H4 (cell line): ENCODE measurements around the gene TAF3. TPM values are rescaled to one million over a fixed set of nuclear protein-coding genes. Genes with fewer than 3 reads are reported as not detected.

ENCODE experiments used
- DNase-seq: peaks from one replicate; pipeline ENCODE4 v3.0.0-alpha.2; 2015; ENCODE audit warnings: low spot score
- total RNA-seq: library from RNA; depleted of rRNA; stranded (reverse); fragments of >200 nt; shearing (Covaris generic); gene quantifications from 2 replicates; pipeline ENCODE4 v1.2.3, GENCODE V29; 2014

TAF3 gene
- total RNA-seq, 1 experiment from 2014 or later = 2.0 TPM

DNA sequence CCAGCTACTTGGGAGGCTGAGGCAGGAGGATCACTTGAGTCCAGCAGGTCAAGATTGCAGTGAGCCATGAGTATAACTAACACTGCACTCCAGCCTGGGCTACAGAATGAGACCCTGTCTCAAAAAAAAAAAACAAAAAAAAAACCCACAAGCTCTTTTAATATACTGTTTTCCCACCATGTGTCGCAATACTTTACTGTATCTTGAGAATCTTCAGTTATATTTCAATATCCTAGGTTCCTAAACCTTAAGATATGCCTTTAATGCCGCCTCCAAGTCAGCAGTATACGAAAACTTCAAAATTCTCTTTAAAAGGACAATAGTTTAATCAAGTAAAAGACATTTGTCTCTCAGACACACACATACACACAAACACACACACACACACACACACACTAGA lies 62.8 kb downstream of the TAF3 start:
- DNase-seq = no peak

DNA sequence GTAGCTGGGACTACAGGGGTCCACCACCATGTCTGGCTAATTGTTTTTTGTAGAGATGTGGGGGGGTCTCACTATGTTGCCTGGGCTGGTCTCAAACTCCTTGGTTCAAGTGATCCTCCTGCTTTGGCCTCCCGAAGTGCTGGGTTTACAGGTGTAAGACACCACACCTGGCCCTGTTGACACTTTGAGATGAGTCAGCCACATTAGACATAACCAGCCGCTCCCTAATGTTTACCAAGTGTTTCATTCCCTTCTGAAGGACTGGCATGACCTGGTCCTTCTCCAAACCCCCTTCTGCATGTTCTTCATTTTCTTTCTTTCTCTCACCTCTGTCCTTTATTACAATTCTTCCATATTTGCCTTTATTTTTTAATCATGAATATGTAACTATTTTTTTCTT lies 67.8 kb downstream of the TAF3 start:
- no peak for DNase-seq

DNA sequence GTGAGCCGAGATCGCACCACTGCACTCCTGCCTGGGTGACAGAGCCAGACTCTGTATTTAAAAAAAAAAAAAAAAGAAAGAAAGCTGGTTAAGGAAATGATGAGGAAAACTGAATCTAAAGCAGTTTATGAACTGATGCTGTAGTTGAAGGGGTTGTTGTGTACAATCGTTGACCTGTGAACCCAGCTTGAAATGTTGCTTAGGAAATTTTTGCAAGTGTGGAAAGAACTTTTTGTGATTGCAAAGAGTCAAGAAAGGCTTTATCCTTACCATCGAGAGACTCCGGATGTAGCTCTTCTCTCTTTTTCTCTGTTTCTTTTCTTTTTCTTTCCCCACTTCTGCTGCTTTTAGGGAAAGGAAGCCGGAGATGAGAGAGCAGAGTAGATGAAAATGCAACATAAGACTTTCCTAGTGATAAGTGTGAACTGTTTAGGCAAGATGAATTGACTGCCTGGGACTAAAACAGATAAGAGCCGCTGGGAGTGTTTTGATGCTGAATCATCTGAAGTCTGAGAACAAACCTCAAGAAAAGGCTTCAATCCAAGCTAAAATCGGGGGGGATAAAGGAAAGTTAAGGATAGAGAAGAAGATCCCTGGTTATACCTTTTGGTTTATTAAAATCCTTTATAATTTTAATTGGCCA lies 69.0 kb downstream of the TAF3 start:
- no peak for DNase-seq

DNA sequence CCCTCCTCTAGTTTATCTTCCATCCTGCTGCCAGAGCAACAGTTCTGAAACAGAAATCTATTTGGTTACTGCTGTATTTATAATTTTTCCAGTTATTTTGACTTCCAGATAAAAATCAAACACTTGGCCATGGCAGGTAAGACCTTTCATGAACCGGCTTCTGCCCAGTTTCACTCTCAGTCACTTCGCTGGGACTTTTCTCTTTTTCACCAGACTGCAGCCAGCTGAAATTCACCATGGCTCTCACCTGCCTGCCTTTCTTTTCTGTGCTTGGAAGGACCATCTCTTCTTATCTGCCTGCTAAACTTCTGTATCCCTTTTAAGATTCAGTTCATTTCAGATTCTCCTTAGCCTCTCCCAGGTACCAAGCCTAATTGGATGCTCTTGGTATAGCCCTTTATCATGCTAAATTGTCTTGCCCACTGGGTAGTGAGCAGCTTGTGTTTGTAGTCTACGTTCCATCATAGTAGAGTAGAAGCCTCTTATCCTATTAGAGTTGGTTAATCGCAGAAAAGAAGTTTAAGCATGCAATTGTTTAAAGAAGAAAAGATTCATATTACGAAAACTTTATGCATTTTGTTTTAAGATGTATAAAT lies 71.7 kb downstream of the TAF3 start:
- no peak for DNase-seq

DNA sequence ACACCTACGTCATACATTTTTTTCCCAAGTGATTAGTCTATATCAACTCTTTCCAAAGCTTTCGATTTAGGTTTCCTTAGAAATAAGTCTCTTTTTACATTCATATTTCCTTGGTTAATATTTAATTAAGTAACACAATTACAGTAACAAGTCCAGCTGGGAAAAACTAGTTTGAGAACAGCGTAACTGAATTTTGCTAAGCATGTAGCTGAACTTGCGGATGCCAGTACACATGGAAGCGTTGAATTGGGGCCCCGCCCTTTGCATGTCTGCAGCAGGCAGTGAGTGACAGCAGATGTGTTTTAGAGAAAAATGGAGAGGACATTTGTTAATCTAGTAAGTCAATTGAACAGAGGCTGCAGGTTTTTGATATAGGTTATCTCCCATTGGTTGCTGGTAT lies 72.5 kb downstream of the TAF3 start:
- DNase-seq = no peak

DNA sequence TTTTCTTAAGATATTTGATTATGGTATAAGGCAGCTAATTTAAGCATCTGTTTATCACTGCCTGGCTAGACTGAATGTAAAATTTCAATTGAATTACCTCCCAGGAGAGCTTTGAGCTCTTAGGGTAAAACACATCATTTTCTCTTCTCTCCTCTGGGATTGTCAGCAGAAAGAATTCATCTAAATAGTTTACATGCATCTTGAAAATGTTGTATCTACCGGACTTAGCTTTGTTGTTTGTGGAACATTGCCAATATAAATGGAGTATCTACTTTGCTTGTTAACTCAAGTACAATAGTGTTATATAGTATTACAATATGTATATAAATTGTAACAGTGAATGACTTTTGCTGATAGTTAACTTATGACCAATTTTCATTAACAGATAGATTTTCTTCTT lies 73.3 kb downstream of the TAF3 start:
- no peak for DNase-seq

DNA sequence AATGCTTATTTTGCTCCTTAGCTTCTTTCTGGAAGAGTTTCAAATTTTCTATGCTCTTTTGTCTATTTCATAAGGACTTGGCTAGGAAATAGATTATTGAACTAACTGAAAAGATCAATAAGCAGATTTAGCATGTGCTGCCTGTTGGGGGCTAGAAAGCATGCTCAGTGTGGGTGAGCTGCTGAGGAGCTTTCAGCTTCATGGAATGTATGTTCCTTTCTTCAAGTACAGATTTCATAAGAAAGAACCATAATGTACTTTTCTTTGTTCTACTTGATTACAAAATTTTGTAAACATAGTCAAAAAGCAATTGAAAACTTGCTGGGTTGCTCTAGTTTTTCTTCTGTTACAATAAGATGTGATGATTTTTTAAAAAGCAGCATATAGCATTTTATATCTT lies 73.8 kb downstream of the TAF3 start:
- DNase-seq = no peak

DNA sequence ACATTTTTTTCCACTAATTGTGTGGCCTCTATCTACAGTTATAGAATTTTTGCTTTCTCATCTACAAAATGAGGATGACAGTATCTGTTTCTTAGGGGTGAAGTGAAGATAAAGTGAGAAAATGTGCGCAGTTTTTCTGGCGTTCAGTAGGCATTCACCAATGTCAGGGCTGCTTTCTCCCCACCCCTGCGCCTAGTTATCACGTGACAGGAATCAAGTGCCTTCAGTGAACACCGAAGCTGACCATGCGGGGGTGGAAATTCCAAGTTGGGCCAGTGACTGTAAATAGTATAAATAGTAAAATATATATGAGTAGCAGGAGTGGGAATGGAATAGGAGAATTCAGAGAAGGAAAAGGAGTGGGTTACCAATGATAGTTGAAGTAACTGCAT lies 77.4 kb downstream of the TAF3 start:
- no peak for DNase-seq

DNA sequence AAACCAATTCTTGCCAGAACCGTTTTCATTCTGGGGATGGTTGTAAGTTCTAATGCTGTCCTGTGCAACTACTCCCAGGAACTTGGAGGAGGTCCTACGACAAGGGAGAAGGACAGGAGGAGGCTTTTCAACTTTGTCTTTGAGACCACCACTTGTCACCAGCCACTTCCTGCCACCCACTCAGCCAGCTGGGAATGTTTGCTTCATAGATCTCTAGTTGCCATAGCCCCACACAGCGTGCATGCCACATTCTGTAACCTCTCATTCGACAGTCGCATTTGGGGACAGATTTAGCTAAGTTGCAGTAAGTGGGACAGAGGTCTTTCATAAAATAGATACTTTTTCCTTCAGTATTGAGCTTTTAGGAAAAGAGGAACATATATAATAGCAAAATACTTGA lies 78.0 kb downstream of the TAF3 start:
- no peak for DNase-seq

DNA sequence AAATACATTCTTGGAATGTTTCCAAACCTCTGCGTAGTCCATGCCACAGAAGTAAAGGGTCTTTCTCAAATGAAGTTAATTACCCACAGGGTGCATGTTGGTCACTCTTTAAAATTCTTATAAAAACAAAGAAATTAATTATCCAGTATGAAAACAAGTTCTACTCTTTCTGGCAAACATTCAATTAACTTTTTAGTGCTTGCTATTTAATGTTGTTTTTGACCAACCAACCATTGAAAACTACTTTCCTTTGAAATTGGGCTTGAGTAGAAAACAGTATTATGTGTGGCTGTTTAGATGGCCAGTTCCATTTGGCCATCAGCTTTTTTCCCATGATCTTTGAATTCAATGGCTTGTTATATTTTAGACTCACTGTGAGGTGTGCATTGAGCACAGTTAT lies 83.0 kb downstream of the TAF3 start:
- DNase-seq = no peak

DNA sequence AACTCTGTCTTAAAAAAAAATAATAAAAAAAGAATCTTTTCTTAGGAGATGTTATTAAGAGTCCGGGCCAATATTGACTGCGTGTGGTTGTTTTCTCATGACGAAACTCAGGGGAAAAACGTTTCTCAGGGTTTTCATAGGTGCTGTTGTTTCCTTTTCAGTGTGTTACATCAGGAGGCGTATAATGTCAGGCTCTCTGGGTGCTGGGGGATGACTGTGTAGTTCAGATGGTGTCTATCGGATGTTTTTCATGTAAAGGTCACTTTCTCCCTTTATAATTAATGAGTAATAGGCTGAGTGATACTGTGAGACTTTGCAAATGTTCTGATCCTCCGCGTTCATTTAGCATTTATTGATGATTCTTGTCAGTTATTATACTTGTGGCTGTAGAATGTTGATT lies 84.1 kb downstream of the TAF3 start:
- DNase-seq = no peak

DNA sequence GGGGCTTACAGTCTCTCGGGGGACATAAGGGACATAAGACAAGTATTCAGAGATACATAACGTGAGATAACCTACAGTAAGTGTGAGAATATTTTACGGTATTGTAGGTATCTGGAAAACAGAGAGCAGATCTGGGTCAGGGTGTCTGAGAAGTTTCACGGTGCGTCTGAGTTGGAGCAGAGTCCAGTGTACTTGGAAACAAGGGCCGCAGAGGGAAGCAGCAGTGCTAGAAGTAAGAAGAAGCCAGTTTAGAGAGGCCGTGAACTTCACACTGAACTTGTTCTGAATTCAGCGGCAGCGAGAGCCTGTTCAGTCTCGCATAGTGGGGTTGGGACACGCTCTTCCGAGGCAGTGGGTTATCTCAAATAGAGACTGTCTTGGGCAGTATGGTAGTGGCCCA lies 85.5 kb downstream of the TAF3 start:
- DNase-seq = no peak

DNA sequence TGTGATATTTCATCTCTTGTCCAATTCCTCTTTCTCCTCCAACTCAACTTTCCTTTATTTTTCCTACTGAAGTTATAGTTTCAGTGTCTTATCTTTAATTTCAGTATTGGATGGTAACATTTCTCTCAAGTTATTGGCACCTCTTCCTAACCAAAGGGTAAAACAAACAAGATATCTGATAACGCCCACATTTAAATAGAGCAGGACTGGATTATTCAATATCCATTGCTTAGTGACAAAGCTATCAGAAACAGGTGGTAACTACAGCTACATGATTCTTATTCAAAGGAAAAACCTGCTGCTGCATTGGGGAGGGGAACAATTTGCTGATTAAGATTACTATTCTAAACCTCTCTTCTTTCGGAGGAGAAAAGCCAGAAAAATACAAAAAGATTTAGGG lies 87.8 kb downstream of the TAF3 start:
- DNase-seq = no peak

DNA sequence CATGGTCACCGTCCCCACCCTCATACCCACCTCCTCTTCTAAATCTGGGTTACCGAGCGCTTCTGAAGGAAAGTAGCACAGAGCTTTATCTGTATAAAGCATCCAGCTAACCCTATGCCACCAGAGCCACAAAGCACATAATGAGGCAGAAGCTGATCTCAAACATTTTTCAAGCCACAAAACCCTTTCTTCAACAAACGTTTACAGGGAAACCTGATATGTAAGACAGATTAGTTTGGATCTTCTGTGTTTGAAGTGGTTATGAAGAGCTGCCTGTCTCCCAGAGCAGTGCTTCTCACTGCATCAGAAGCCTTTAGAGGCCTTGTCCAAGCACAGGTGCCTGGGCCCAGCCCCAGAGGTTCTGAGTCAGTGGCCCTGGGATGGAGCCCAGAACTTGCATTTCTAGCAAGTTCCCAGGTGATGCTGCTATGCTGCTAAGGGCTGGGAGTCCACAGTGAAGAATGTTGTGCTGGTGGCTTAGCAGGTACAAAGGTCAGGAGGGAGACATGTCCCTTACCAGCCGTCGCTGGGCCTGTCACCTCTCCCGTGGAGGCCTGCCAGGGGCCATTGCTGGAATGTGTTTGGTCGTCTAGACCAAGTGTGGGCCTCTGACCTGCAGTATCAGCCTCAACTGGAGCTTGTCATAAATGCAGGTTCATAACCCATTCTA lies 90.4 kb downstream of the TAF3 start:
- no peak for DNase-seq

DNA sequence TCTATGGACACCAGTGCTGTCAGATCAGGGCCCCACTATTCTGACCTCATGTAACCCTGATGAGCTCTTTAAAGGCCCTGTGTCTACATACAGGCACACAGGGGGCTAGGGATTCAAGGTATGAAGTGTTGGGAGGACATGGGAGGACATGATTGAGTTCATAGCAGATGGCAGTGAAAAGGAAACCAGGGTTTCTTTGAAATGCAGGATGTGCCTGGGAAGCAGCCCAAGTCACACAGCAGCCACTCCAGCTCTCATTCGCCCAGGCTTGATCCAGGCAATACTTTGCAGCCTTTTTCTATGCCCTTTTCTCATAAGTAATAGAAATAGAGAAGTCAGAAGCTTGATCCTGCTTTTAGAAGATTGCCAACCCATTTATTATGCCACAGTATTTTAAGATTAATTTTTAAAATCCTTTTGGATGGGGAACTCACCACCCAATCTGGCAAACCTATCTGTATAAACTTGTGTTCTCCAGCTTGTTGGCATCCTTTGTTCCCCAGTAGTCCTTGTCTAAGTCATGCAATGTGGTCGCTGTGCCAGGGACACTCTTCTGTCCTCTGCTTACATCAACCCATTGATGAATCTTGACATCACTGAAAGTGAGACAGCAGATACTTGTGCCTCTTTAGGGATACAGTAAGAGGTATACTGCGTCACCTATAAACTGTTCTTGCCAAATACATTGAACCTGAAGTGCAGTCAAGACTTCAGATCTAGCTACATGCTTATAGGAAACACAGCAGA lies 95.0 kb downstream of the TAF3 start:
- no peak for DNase-seq

DNA sequence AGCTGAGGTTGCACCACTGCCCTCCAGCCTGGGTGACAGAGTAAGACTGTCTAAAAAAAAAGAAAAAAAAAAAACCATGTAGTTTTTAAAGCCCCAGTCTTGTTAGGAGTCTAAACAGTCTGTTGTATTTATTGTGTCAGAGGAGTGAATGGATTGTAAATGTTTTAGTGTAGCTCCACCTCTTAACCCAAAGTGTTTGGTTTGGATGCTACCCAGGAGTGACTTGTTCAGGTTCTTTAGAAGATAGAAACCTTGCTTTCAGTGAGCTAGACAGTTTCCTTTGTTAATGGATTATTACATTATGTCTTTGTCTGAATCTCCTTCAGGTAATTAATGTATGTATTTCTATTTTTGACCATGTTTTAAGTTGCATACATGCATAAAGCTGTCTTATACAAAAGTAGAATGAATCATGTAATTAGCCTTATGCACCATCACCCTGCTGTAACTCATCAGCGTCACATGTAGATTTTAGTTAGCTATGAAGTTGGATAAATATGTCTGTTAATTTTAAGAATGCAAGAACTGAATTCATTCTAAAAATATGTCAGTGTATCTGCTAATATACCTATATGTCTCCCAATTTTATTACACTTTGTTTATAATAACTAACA lies 97.7 kb downstream of the TAF3 start:
- peak; percentile 47 for DNase-seq

DNA sequence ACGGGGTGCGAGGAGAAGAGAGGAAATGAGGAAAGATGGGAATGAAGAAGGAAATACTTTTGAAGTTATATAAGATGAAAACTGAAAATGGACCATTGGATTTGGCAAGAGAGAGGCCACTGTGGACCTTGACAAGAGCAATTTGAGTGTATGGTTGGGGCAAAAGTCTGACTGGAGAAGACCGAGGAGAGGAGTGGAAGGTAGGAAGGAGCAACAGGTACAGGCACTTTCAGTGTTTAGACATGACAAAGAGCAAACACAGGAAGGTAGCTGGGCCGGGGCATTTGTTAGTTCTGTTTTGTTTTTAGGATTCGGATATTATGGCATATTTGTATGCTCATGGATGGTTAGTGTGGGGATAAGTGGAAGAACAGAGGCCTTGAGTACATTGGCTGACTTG lies 99.4 kb downstream of the TAF3 start:
- DNase-seq = no peak

DNA sequence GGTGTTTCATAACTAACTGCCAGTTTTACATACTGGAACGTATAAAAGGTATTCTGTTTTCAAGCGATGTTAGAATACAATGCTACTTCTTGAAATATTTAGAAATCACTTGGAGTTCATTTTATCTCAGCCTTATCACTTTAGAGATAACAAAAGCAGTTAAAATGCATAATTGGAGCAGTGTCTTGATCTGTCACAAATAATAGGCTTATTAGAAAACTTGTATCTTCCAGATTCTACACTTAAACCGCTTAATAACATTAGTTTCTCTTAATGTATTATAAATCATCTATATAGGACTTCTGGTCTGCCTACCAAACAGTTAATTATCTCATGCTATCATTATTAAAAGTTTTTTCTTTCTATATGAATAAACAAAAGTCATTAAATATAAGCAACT lies 104.4 kb downstream of the TAF3 start:
- no peak for DNase-seq

DNA sequence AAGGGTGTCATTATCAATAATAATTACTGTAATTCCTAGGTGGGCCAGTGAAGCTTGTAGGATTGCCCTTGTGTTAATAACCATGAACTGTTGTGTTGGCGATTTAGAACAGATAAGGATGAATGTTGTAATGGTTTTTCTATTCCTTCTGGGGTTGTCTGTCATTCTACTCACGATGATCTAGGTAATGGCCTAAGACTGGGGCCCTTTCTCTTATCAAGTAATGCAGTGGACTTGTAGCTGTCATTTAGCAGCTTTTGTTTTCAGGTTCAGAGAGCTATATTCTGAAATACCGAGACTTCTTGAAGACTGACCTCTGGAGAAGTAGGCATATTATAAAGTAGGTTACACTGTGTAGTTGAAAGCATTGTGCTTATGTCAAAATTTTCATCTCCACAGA lies 110.2 kb downstream of the TAF3 start:
- DNase-seq = no peak

DNA sequence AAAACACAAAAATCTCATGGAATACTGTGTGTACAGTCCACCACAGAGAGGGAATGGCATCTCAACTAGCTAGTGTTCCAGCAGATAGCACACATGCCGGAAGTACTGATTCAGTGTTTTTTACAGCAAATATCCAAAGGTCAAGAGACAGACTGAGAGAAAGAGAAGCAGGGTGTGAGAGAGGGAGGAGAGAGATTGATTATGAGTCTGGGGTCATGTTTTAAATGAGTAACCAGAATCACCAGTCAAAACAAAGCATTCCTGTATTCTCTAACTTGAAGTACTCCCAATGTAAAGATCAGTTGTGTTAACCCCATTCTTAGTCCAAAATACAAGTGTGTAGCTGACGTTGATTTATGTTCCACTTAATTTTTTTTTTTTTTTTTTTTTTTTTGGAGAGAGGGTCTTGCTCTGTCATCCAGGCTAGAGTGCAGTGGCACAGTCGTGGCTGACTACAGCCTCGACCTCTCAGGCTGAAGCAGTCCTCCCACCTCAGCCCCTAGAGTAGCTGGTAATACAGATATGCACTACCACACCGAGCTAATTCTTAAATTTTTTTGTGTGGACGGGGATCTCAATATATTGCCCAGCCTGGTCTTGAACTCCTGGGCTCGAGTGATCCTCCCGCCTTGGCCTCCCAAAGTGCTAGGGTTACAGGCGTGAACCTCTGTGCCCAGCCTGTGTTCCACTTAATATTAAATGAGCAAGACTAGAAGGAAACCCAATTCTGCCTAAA lies 114.2 kb downstream of the TAF3 start:
- DNase-seq = no peak

DNA sequence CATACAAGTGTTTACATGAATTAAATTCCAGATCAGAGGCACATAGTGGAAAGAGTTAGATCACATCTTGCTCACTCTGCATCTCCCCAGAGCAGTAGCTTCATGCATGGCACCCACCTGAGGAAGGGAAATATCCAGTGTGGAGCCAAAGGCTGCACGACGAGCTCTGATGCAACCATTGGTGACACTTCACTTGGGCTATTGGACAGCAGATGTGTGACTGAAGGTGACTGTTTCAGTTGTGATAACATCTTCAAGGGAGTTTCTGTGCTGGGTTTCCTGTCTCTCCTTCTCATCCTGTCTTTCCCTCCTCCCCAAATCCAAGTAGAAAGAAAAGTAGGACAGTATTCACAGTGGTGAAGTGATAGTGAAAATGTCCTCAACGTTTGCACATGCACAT lies 115.0 kb downstream of the TAF3 start:
- DNase-seq = no peak

DNA sequence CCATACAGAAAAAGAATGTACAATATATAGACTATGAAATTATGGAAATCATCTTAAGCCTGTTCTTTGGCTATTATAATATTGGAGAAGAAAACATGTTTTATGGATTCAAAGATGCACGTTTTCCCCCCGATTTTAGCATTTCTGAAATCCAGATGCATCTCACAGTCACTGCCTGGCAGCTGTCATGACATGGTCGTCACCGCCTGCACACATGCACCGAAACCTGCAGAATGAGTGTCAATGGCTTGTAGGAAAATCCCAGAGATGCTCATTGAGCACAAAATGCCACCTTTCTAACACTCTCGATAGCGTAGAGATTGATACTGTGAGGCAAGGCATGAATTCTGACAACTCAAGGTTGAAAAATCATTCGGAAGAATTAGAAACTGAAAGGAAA lies 115.5 kb downstream of the TAF3 start:
- no peak for DNase-seq
